AG09319 (cell line): ENCODE measurements around the gene SP5.

Experiments used
- DNase-seq: peaks from one replicate; pipeline ENCODE4 v3.0.0-alpha.2; 2010; ENCODE audit warnings: low read depth; ENCODE audit errors: extremely low read depth
- CTCF ChIP-seq: IDR thresholded peaks from 2 replicates; pipeline ENCODE4 v1.5.1; 2011; ENCODE audit warnings: low read depth, mild to moderate bottlenecking, inconsistent platforms, low read length, moderate library complexity

The SP5 gene

GRCh38 chr2:170739507-170740046 is 24.4 kb downstream of the SP5 start:
- TF ChIP-seq CTCF: no peak
- no peak for DNase-seq

GRCh38 chr2:170740660-170741059 is 25.5 kb downstream of the SP5 start:
- no peak for TF ChIP-seq CTCF
- DNase-seq: no peak

- no peak for TF ChIP-seq CTCF
Measured at GRCh38 chr2:170742000-170742399, 26.9 kb downstream of the SP5 start.

GRCh38 chr2:170742896-170743529 is 27.9 kb downstream of the SP5 start:
- no peak for TF ChIP-seq CTCF

More at GRCh38 chr2:170742000-170742399, 26.9 kb downstream of the SP5 start:
- no peak for DNase-seq

GRCh38 chr2:170743530-170744239 is 28.5 kb downstream of the SP5 start:
- no peak for TF ChIP-seq CTCF
- no peak for DNase-seq

More at GRCh38 chr2:170742896-170743529, 27.9 kb downstream of the SP5 start:
- no peak for DNase-seq

GRCh38 chr2:170744248-170745002 is 29.3 kb downstream of the SP5 start:
- no peak for DNase-seq
- TF ChIP-seq CTCF: no peak
